Left lung (tissue), 10 donors: ENCODE results near the gene MAPK11. TPM values are rescaled to one million over a fixed set of nuclear protein-coding genes. Genes with fewer than 3 reads are reported as not detected.

Source experiments
- ATAC-seq: fragments of 200-7000 bp; cut with Tn5 transposase; one replicate; pipeline ENCODE4 v1.9.1; 2020; ENCODE audit warnings: moderate library complexity
- DNase-seq, 4 donors: peaks; one replicate each; pipeline ENCODE4 v3.0.0-alpha.2; 2013 to 2020
- H3K27ac ChIP-seq, 2 donors: fragments of 200-600 bp; sonication (generic) in 1 of 2; one replicate each; pipeline versions ENCODE4 v1.5.0 to v1.8.0; 2020 to 2021
- H3K27me3 ChIP-seq, 2 donors: fragments of 200-600 bp; sonication (generic) in 1 of 2; one replicate each; pipeline versions ENCODE4 v1.5.0 to v1.8.0; 2020 to 2021
- H3K36me3 ChIP-seq, 2 donors: fragments of 200-600 bp; sonication (generic) in 1 of 2; one replicate each; pipeline versions ENCODE4 v1.5.0 to v1.8.0; 2020 to 2021
- H3K4me1 ChIP-seq, 2 donors: fragments of 200-600 bp; one replicate each; pipeline ENCODE4 v1.8.0; 2021
- H3K4me3 ChIP-seq, 2 donors: fragments of 200-600 bp; sonication (generic) in 1 of 2; one replicate each; pipeline versions ENCODE4 v1.5.0 to v1.8.0; 2020 to 2021; ENCODE audit warnings: mild to moderate bottlenecking in 1 of 2
- H3K9me3 ChIP-seq, 2 donors: fragments of 200-600 bp; sonication (generic) in 1 of 2; one replicate each; pipeline versions ENCODE4 v1.5.0 to v1.8.0; 2020 to 2021
- CTCF ChIP-seq, 2 donors: fragments of 200-600 bp; sonication (generic) in 1 of 2; IDR thresholded peaks; one replicate each; pipeline versions ENCODE4 v1.5.0 to v1.8.0; 2021; ENCODE audit warnings: antibody characterized with exemption in 2 of 2
- intact Hi-C, 2 donors: fragments of 100-400 bp; cut with DNase I; formaldehyde crosslinking; loops; one replicate each; pipeline versions ENCODE4 v1.11.2 to v1.14.2; 2022
- polyA plus RNA-seq, 6 donors: library from polyadenylated mRNA; unstranded; fragments of 120-200 nt; gene quantifications; one replicate each; pipeline ENCODE4 v1.2.1, GENCODE V29; 2013; ENCODE audit not compliant: insufficient read length in 6 of 6
- total RNA-seq, 2 donors: library from RNA; stranded (reverse); fragmentation: NEBNext Ultra II Directional; extraction: Animal tissue kit (Norgen Biotek cat#: 25700); gene quantifications; one replicate each; pipeline ENCODE4 v1.2.1, GENCODE V29; 2021
- donor health status: DM: no; HTN: yes; CAD: no.
- donor health status: DM: no; HTN: no; CAD: no.

MAPK11 gene
- total and polyA plus RNA-seq, 8 donors = 10.3 to 21.5 (median 14.7) TPM

- intact Hi-C loops = no loop called here
- Histone ChIP-seq H3K9me3 (no peaks in the 10 kb centered on the region), H3K4me1 (peaks cover 27 to 70% of the 10 kb centered on the region in 2 donors), H3K36me3 (peaks cover 0 to 41% of the 10 kb centered on the region in 2 donors), H3K27me3 (no peaks in the 10 kb centered on the region), H3K27ac (peak overlapping the region; percentile 82 to 90), H3K4me3 (peak overlapping the region; percentile 76 to 93)
- peak in 1 of 4 donors; percentile 21 for DNase-seq
- no peak for ATAC-seq
- no peak for TF ChIP-seq CTCF (IDR thresholded peaks at IDR 0.05)
These were observed 26.3 kb downstream of the MAPK11 start for GRCh38 chr22:50243685-50244419.

GRCh38 chr22:50242406-50242949 lies 27.7 kb downstream of the MAPK11 start:
- Histone ChIP-seq H3K27ac (no peak overlapping the region), H3K36me3 (peaks cover 0 to 38% of the 10 kb centered on the region in 2 donors), H3K4me3 (peak overlapping the region; percentile 76 to 93), H3K9me3 (no peaks in the 10 kb centered on the region), H3K27me3 (no peaks in the 10 kb centered on the region), H3K4me1 (peaks cover 27 to 58% of the 10 kb centered on the region in 2 donors)
- intact Hi-C loops = no loop called here
- ATAC-seq (no peak), DNase-seq (no peak)
- no peak for TF ChIP-seq CTCF (IDR thresholded peaks at IDR 0.05)

- Histone ChIP-seq H3K27me3 (no peaks in the 10 kb centered on the region), H3K27ac (no peak overlapping the region), H3K36me3 (peaks cover 0 to 35% of the 10 kb centered on the region in 2 donors), H3K4me1 (peaks cover 21 to 33% of the 10 kb centered on the region in 2 donors), H3K4me3 (no peak overlapping the region), H3K9me3 (no peaks in the 10 kb centered on the region)
- no peak for ATAC-seq
- DNase-seq = no peak
- intact Hi-C loops = no loop called here
- no peak for TF ChIP-seq CTCF (IDR thresholded peaks at IDR 0.05)
These were observed 31.4 kb downstream of the MAPK11 start for GRCh38 chr22:50238755-50239154.

GRCh38 chr22:50236731-50237409 lies 33.3 kb downstream of the MAPK11 start:
- no peak overlapping the region for H3K4me3 ChIP-seq
- H3K27me3 ChIP-seq = no peaks in the 10 kb centered on the region
- peaks cover 0 to 53% of the 10 kb centered on the region in 2 donors for H3K36me3 ChIP-seq
- intact Hi-C loops = no loop called here
- H3K27ac ChIP-seq = no peak overlapping the region
- DNase-seq = no peak
- no peaks in the 10 kb centered on the region for H3K9me3 ChIP-seq
- H3K4me1 ChIP-seq = peaks cover 8 to 14% of the 10 kb centered on the region in 2 donors
- ATAC-seq = no peak
- peak in 1 of 2 donors; percentile 12 for TF ChIP-seq CTCF (IDR thresholded peaks at IDR 0.05)

GRCh38 chr22:50233223-50233622 lies 37.0 kb downstream of the MAPK11 start:
- H3K36me3 ChIP-seq = peaks cover 0 to 67% of the 10 kb centered on the region in 2 donors
- no peak for TF ChIP-seq CTCF (IDR thresholded peaks at IDR 0.05)

More at GRCh38 chr22:50233223-50233622, 37.0 kb downstream of the MAPK11 start:
- DNase-seq (no peak), ATAC-seq (no peak)
- H3K4me1 ChIP-seq = no peaks in the 10 kb centered on the region
- H3K27ac ChIP-seq = no peak overlapping the region
- H3K9me3 ChIP-seq = no peaks in the 10 kb centered on the region
- intact Hi-C loops = no loop called here
- no peak overlapping the region for H3K4me3 ChIP-seq
- H3K27me3 ChIP-seq = no peaks in the 10 kb centered on the region
